Measurements from ENCODE around the gene PFKL. TPM values are rescaled to one million over a fixed set of nuclear protein-coding genes. Genes with fewer than 3 reads are reported as not detected.
"Not testable (repeated sequence)": the region's sequence is repeated elsewhere in the genome, so short reads cannot be mapped to it uniquely, and the experiment has no call there.

PFKL gene
- total and polyA plus RNA-seq, 2 experiments from 2014 or later = 199 to 239 TPM

- Histone ChIP-seq H4K20me1 (ENCODE audit: insufficient read depth) (no peaks in the 10 kb centered on the region), H3K27ac (peak within 1 kb of the TSS; percentile 97), H3K4me1 (ENCODE audit: insufficient read depth) (peaks cover 11% of the 10 kb centered on the region), H3K9ac (peak within 1 kb of the TSS; percentile 99), H3K27me3 (replicated peaks; ENCODE audit: insufficient read depth) (no peaks in the 10 kb centered on the region), H3K36me3 (ENCODE audit: low read depth) (no peaks in the 10 kb centered on the region), H3K9me2 (ENCODE audit: insufficient read depth) (no peaks in the 10 kb centered on the region), H2AFZ (peak within 1 kb of the TSS; percentile 81), H3K79me2 (ENCODE audit: insufficient read depth) (no peaks in the 10 kb centered on the region), H3K9me3 (ENCODE audit: low read depth) (no peaks in the 10 kb centered on the region), H3F3A (ENCODE audit: insufficient read depth) (peaks cover 20% of the 10 kb centered on the region), H3K4me2 (ENCODE audit: unreplicated experiment) (peak within 1 kb of the TSS; percentile 98), H3K4me3 (peak within 1 kb of the TSS; percentile 98)
- peak; percentile 97 for DNase-seq
- 1% methylated on average over 65 of the region's 90 CpGs for WGBS, 2 experiments (ENCODE audit: low coverage in 1 of 2, low lambda C conversion rate in 2 of 2, missing lambda C conversion rate in 2 of 2)
- TF ChIP-seq EZH2phosphoT487 (IDR thresholded peaks at IDR 0.05; ENCODE audit: insufficient read depth, low read depth) (no peak), EZH2 (IDR thresholded peaks at IDR 0.05; ENCODE audit: insufficient read depth, poor library complexity, severe bottlenecking) (no peak)
- in situ Hi-C loops (cut with MboI) = no loop called here
These were observed 39.4 kb downstream of the PFKL start, which contains the start of gene CFAP410 for GRCh38 chr21:44338971-44339910. Gene CFAP410, minus strand, starts transcription at chr21:44339390. Its CDS starts 196 bp downstream, at chr21:44339194.

DNA sequence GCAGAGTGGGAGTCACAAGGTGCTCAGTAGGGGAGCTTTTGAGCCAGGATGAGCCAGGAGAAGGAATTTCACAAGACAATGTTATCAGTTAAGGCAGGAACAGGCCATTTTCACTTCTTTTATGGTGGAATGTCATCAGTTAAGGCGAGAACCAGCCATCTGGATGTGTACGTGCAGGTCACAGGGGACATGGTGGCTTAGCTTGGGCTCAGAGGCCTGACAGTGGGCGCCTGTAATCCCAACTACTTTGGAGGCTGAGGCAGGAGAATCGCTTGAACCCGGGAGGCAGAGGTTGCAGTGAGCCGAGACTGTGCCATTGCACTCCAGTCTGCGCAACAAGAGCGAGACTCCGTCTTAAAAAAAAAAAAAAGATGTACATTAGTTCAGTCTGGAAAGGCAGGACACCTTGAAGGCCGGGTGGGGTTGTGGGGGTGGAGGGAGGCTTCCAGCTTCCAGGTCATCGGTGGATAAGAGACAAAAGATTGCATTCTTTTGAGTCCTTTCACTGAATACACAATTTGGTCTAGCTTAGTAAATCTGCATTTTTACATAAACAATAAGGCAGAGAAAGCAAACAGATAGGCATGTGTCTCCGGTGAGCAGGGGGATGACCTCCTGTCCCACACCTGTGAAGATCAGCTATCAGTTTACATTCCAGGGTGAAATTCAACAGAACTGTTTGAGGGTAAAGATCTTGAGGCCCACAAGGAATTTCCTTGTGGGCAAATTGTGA, 42.0 kb downstream of the PFKL start:
- H3K79me2 ChIP-seq (ENCODE audit: insufficient read depth); H3K9ac ChIP-seq; H3K4me2 ChIP-seq (ENCODE audit: unreplicated experiment); H3K9me2 ChIP-seq (ENCODE audit: insufficient read depth); H2AFZ ChIP-seq; H3K4me3 ChIP-seq; H4K20me1 ChIP-seq (ENCODE audit: insufficient read depth); H3K27ac ChIP-seq; H3K36me3 ChIP-seq (ENCODE audit: low read depth); H3K27me3 ChIP-seq (replicated peaks; ENCODE audit: insufficient read depth); in situ Hi-C loops (cut with MboI); H3K9me3 ChIP-seq (ENCODE audit: low read depth); DNase-seq: not testable (repeated sequence)
- Histone ChIP-seq H3F3A (ENCODE audit: insufficient read depth) (peaks cover 20% of the 10 kb centered on the region), H3K4me1 (ENCODE audit: insufficient read depth) (peaks cover 11% of the 10 kb centered on the region)
- 57 to 70% methylated on average over 11 to 12 of the region's 12 CpGs for WGBS, 2 experiments (ENCODE audit: low coverage in 1 of 2, low lambda C conversion rate in 2 of 2, missing lambda C conversion rate in 2 of 2)

DNA sequence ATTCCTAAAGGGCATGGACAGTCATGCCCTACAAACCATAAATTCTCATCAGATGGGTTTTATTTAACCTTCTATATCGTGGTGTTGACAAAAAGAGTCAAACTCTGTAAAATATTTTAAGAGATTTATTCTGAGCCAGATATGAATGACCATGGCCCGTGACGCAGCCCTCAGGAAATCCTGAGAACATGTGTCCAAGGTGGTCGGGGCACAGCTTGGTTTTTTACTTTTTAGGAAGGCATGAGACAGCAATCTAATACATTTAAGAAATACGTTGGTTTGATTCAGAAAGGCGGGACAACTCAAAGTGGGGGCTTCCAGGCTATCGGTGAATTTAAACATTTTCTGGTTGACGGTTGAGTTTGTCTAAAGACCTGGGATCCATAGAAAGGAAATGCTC, 43.1 kb downstream of the PFKL start:
- H3K4me2 ChIP-seq (ENCODE audit: unreplicated experiment); in situ Hi-C loops (cut with MboI): not testable (repeated sequence)
- WGBS, 2 experiments (ENCODE audit: low coverage in 1 of 2, low lambda C conversion rate in 2 of 2, missing lambda C conversion rate in 2 of 2) = 63 to 67% methylated on average over 8 of the region's 8 CpGs

GRCh38 chr21:44344541-44345183, 44.8 kb downstream of the PFKL start:
- H4K20me1 ChIP-seq (ENCODE audit: insufficient read depth) = no peaks in the 10 kb centered on the region
- no peak for DNase-seq
- H3K4me2 ChIP-seq (ENCODE audit: unreplicated experiment) = no peak overlapping the region
- 58 to 63% methylated on average over 16 to 17 of the region's 17 CpGs for WGBS, 2 experiments (ENCODE audit: low coverage in 1 of 2, low lambda C conversion rate in 2 of 2, missing lambda C conversion rate in 2 of 2)
- TF ChIP-seq EZH2 (IDR thresholded peaks at IDR 0.05; ENCODE audit: insufficient read depth, poor library complexity, severe bottlenecking) = no peak
- no peak for TF ChIP-seq EZH2phosphoT487 (IDR thresholded peaks at IDR 0.05; ENCODE audit: insufficient read depth, low read depth)
- H3K79me2 ChIP-seq (ENCODE audit: insufficient read depth) = no peaks in the 10 kb centered on the region
- no peaks in the 10 kb centered on the region for H3K9me3 ChIP-seq (ENCODE audit: low read depth)
- H2AFZ ChIP-seq = no peak overlapping the region
- H3K36me3 ChIP-seq (ENCODE audit: low read depth) = no peaks in the 10 kb centered on the region
- in situ Hi-C loops (cut with MboI) = no loop called here
- peaks cover 5% of the 10 kb centered on the region for H3K4me1 ChIP-seq (ENCODE audit: insufficient read depth)
- peaks cover 4% of the 10 kb centered on the region; the same call in 1 of the 2 replicates for H3F3A ChIP-seq (ENCODE audit: insufficient read depth)
- H3K9ac ChIP-seq = no peak overlapping the region
- H3K4me3 ChIP-seq = no peak overlapping the region
- no peak overlapping the region for H3K27ac ChIP-seq
- peaks cover 12% of the 10 kb centered on the region for H3K27me3 ChIP-seq (replicated peaks; ENCODE audit: insufficient read depth)
- no peaks in the 10 kb centered on the region for H3K9me2 ChIP-seq (ENCODE audit: insufficient read depth)

More for the DNA sequence above, 43.1 kb downstream of the PFKL start:
- H2AFZ ChIP-seq; H3K4me3 ChIP-seq; H3K4me1 ChIP-seq (ENCODE audit: insufficient read depth); H3K9me2 ChIP-seq (ENCODE audit: insufficient read depth); H3K9me3 ChIP-seq (ENCODE audit: low read depth); H3K79me2 ChIP-seq (ENCODE audit: insufficient read depth); DNase-seq; H4K20me1 ChIP-seq (ENCODE audit: insufficient read depth); H3K36me3 ChIP-seq (ENCODE audit: low read depth); H3K27ac ChIP-seq; H3K27me3 ChIP-seq (replicated peaks; ENCODE audit: insufficient read depth); H3F3A ChIP-seq (ENCODE audit: insufficient read depth); H3K9ac ChIP-seq: not testable (repeated sequence)
